AG08395 (cell line): ENCODE measurements around the gene DLG2.
"Not testable (repeated sequence)": the region's sequence is repeated elsewhere in the genome, so short reads cannot be mapped to it uniquely, and the experiment has no call there.

Experiments used
- DNase-seq: peaks from one replicate; pipeline ENCODE4 v3.0.0; 2012; ENCODE audit warnings: mixed read lengths, low spot score

DLG2 gene

DNA sequence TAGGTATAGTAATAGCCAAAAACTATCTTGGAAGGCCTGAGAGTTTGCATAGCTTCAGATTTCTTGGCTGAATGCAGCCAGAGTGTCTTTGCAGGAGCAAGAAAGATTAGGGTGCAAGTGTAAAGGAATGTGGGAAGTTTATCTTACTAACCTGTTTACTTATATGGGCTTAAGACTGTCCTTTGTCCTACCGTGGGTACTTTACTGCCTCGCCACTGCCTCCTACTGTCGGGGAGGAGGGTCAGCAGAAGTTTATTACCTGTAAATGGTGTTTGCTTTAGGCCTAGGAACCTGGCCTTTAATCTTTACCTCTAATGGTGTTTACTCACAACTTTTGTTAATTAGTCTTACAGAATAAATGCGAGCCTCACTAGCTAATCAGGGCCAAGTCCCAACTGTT is 633.8 kb downstream of the DLG2 start:
- DNase-seq, result no peak

DNA sequence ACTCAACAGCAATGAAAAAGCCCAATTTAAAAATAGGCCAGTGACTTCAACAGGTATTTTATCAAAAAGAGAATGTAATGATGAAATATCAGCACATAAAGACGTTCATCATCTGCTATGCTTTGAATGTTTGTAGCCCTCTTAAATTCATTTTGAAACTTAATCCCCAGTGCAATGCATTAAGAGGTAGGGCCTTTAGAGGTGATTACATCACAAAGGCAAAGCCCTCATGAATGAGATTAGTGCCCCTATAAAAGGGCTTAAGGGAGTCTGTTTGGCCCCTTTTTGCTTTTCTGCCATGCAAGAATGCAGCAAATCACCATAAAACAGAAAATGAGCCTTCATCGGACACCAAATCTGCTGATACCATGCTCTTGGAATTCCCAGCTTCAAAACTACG is 637.0 kb downstream of the DLG2 start:
- no peak for DNase-seq

DNA sequence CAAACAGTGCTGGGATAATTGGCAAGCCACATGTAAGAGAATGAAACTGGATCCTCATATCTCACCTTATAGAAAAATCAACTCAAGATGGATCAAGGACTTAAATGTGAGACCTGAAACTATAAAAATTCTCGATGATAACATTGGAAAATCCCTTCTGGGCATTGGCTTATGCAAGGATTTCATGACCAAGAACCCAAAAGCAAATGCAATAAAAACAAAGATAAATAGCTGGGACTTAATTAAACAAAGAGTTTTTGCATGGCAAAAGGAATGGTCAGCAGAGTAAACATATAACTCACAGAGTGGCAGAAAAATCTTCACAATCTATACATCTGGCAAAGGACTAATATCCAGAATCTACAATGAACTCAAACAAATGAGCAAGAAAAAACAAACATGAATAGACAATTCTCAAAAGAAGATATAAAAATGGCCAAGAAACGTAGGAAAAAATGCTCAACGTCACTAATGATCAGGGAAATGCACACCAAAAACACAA is 639.4 kb downstream of the DLG2 start:
- not testable (repeated sequence) for DNase-seq

DNA sequence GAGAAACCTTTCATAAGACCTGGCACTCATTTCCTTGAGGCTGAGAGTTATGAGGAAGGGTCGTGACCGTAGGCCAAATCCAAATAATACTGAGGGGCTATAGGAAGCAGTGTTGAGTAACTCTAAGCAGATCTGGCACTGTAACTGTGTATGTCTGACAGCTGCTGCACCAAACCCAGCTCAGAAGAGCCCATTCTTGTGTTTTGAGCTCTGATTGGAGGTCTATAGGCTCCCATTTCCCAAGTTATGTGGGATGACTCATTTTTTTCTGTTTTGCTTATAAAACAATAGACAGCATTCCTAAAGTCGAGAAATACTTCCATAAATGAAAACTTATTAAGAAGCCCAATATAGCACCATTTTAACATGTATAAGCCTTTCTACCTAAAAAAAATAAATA is 645.8 kb downstream of the DLG2 start:
- no peak for DNase-seq

DNA sequence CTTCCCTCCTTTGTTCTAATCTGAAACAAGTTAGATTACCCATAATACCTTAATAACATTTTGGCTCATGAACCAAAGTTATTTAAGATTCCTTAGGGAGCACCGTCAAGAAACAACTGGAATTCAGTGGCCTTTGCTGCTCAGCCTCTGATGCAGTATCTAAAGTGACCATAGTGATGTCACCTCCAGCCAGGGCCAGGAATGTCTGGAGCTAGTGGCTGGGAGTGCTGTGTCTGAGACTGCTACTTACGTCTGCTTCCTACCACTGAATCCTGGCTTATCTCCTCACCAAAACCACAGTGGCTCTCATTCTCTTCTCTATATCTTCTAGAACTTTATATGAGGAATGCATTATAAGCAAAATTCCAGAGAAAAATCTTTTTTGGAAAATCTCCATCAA is 658.0 kb downstream of the DLG2 start:
- peak; percentile 50 for DNase-seq

DNA sequence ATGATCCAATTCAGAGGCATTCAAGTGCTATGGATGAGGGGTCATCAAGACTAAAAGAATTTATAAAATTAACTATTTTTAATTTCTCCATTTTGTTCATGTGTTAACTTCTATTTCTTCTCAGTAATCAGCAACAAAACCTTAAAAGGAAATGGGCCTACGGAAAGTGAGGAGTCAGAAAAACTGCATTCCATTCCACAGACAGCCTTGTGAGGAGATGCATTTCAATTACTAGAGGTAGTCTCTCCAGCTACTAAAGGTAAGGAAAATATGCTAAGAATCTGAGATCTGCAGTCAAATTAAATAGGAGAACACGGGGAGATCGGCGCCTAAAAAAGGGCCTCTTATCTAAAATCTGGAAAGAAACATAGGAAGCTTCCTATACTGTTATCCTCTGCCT is 661.7 kb downstream of the DLG2 start:
- DNase-seq, result no peak

DNA sequence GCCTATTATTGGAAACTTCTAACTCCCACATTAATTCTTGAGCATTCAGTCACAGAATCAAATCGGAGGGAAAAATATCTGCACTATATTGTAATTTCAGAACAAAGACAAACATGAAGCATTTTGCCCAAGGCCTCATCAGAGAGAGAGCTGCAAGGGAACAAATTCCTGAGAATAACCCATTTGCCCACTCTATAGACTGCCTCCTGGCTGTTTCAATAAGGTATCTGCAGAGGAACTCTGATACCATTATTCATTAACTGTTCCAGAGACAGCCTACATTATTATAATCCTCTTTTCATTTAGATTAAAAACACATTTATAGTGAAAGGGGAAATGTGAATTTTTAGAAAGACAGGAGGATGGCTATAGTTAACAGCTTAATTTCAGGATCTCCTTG is 663.9 kb downstream of the DLG2 start:
- DNase-seq, result no peak

DNA sequence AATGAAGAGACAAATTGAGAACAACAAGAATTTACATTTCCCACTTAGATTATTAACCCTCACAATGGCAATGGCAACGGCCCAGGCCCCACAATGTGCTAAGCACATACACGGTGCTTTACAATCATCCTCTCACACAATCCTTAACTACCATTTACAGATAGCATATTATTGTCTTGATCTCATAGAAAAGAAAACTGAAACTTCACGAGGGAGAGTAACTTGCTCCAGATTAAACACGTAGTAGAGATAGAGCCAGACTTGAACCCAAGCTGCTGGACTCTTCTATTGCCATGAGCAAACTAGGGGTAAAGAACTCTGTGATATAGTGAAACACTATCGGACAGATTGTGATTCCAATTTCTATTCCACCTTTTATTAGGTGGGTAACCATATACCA is 665.1 kb downstream of the DLG2 start:
- DNase-seq, result no peak

DNA sequence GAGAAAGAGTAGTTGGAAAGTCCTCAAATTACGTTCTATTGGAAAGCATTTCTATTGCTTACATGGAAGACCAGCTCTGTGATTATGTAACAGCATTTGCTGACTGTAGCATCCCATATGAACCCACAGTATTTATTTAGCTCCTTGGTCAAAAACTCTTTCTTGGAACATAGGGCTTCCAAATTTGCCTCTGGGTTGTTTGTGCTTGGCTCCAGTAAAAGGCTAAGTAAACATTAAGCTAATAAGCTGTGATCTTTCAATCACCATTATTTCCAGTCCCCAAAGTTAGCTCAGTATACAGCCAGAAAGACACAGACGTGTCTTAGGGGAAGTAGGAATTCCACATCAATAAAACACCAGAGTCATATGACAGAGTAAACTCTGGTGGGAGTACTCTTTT is 668.8 kb downstream of the DLG2 start:
- no peak for DNase-seq

DNA sequence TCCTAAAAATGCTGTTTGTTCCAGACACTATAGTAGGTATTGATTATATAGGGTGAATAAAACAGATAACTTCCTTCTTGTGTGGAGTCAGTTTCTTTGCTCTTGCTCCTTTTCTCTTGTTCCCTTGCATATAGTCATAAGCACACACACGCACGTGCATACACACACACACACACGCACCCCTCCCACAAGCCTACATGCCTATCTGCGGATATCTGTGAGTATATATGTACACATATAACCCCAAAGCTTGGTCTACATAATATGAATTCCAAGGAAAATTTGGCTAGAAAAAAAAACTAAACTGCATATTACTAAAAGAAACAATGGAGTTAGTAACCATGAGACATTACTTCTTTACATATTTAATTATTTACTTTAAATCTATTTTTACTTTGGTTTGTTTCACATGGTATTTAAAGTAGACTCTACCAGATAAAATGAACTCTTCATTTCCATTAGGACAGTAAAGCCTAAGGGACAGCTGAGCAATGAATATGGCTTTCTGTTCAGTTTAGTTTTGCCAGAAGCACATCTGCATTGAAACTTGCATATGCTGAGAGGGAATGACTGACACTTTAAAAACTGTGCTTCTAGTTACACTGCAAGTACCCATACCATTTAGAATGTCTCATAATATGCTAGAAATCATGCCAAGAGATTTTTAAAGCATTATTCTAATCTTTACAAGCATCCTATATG is 676.4 kb downstream of the DLG2 start:
- no peak for DNase-seq

DNA sequence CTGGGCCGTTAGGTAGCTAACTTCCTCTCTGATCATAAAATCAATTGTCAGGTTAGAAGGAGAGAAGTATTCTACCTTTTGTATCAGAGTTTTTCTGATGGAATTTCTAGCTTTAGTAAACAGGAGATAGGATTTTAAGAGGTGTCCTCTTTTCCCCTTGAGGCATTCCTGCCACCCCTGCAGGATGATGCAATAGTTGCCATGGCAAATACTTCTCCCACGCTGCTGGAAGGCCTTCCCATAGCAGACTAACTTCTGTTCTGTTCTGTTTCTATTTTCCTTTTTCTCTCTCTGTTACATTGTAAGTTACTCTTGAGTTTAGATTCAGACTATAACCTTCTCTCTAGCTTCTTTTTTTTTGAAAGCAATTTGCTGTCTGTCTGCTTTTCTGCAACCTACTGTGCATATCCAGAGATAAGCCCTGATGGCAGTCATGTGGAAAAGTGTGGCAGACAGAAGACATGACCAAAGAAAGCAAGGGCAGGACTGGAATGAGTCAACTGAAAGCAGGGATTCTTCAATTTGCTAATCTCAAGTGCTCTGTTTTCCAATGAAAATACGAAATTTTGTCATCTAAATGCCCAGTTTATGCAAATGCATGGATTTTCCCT is 679.1 kb downstream of the DLG2 start:
- DNase-seq, result peak; percentile 38

DNA sequence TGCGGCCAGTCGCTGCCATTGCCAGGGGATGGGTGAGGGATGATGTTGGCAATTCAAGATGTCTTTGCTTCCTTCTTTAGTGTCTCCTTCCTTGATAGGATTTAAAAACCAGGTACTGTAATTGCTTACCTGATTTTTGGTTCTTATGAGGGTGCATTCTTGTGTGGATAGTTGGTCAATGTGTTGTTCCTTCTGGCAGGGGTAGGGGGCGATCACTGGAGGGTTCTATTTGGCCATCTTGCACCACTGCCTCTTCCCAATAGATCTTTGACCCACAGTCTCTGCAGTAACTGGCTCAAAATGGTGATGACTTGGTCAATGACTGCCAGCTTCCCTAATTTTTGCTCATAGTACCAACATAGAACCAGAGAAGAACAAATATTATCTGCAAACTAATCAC is 680.1 kb downstream of the DLG2 start:
- no peak for DNase-seq

DNA sequence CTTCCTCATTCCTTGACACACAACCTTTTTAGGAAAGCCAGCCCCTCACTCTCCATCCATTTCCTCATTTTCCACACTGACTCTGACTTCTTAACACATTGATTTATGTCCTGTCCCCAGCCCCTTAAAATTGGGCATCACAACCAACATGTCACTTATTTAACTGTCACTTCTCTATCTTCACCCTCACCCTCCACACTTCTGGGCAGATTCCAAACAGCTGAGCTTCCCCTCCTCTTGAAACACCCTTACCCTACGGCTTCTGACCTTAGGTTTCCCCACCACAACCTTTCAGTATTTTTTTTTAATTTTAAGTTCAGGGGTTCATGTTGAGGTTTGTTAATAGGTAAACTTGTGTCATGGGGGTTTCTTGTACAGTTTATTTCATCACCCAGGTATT is 696.3 kb downstream of the DLG2 start:
- no peak for DNase-seq

DNA sequence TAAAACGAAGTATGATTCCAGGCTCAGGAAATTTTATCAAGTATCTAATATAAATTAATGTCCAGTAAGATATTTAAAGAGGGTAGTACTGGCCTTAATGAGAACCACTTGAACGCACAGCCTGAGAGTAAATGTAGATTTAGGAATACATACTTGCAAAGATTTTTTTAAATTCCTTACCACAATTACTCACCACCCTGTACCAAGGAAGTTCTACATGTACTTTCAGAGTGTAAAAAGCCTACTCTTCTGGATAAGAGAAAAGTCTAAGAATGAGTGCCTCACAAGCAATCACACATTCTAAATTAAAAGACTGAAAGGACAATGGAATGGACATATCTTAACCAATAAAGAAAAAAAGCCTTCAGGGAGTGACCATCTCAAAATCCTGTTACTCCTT is 697.4 kb downstream of the DLG2 start:
- DNase-seq, result no peak

DNA sequence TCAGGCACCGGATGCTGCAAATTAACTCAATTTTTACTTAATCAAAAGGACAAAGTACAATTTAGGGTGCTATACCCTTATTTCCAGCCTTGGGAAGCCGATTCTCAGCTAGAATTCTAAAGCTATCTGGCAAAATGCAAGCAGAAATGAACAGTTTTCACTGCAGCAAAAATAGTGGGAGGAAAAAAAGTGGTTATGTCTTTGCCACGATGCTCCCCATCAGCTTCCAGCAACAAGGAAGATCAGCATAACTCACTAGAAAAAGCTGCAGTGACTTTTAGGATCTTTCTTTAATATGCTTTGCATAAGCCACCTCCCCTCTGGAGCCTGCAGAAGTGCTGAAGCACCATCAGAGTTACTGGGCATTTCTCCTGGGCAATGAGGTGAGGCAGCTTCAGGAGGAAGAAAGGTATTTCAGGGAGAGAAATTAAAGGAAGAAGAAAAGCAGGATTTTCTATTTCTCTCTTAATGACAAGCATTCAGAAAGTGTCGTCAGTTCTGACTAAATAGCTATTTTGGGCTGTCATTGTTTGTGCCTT is 702.9 kb downstream of the DLG2 start:
- DNase-seq, result no peak

DNA sequence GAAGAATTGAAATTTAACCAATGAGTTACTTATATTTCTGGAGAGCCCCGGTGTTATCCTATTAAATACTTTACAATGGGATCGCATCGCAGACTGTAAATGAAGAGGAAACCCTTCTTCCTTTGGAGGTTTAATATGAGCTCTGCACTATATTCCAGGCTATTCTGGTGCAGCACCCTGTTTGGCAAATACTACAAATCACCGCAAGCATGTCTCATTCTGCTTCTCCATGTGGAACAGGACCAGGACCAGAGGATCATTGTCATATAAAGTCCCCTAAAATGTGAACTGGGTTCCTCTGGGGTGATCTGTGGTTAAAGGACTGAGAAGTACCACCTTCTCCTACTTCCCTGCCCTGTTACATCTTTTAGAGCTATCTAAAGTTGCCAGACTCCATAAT is 703.7 kb downstream of the DLG2 start:
- DNase-seq, result no peak

DNA sequence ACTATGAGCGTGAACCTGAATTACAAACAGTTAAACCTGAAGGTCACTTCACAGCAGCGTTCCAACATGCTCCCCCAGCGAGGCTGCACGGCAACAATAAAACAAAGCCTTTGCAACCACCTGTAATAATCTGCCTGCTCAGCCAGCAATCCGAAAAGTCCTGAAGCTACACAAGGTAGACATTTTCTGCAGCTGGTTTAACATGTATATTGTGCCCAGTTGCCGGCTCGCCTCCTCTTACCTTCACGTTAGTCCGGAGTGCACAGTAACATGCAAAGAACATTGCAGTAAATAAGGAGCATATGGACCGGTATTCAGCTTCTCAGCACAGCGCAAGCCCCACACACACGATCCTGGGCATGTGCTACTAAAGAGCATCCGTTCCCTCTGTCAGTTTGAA is 704.3 kb downstream of the DLG2 start:
- DNase-seq, result no peak

DNA sequence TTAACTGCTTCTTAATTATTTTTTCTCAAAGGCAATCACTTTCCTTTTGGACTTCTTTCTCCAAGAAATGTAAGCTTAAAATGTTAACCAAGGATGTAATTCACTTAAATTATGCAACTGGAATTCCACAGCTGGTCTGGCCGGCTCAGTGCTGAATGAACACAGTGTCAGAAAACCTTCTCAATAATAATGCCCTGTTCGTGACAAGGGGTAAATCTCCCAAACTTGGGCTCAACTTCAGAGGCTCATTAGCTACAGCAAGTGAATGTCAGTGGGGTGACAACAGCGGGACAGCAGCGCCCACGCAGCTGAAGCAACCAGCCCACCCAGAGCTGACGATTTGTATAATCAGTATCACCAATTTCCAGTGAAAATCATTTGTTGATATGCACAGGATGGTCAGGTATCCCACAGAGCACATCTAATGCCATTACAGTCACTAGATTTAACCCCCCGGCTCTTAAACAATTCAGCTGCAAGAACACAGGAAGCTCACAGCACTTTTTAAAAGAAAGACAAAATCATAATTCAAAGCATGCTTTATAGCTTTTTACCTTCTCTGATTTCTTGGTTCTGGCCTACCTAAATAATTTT is 704.8 kb downstream of the DLG2 start:
- peak; percentile 18 for DNase-seq

DNA sequence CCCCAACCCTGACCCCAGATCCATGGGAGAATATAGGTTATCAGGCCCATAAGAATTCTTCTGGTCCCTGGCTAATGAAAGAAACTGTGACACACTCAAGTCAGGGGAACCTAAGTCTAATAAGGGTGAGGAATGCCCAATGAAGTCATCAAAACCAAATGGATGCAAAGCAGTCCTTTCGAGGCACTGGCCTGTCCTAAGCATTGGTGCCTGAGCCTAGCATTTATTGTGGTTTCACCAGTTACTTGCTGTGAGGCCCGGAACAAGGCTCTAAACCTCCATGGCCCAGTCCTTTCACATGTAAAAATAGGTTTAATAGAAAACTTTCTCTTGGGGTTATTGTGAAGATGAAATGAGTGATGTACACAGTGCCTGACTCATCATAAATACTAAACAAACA is 712.6 kb downstream of the DLG2 start:
- no peak for DNase-seq

DNA sequence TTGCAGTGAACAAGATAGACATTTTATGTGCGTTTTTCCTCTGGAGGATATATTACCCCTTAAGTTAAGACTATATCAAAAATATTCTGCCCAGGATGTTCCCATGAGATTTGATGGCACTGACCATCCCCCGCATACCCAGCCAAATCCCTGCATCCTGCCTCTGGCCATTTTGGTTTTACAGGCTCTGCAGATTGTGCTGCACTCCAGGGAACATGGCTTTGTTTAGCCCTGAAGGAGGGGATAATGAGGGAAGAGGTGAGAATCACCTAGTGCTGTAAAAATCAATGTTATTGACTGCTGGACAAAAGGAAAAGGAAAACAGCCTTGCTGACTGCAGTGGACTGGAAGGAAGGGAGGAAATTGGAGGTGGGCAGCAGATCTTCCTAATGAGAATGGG is 717.4 kb downstream of the DLG2 start:
- no peak for DNase-seq

DNA sequence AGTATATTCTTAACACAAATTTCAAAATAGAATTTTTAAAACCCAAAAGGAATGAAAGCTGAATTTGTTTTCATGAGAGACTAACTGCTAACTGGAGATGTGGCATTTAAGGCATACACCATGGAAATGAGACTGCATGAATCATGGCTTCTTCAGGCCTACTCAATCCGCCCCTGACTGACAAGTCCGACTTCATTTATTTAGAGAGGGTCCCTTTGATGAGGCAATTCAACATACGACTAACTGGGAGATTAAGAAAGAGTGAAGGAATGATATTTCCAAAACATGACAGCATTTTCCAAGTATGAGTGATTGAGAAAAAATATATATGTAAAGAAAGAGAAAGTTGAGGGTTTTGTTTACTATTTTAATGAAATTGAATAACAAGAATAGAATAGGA is 720.1 kb downstream of the DLG2 start:
- no peak for DNase-seq

DNA sequence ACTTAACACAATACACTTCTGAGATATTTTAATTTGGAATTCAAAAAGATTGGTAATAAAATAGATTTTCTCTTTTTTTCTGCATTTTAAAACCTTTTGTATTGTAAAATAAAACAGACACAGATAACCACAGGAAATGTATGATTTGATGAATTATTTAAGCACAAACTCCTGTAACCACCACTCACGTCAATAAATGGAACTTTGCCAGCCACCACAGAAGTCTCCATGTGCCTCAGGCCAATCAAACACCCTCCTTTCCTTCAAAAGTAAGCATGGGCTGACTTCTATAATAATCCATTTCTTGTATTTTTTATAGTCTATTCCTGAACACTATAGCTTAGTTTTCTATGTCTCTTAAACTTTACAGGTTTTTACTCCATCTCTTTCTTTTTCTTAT is 721.7 kb downstream of the DLG2 start:
- DNase-seq, result no peak

DNA sequence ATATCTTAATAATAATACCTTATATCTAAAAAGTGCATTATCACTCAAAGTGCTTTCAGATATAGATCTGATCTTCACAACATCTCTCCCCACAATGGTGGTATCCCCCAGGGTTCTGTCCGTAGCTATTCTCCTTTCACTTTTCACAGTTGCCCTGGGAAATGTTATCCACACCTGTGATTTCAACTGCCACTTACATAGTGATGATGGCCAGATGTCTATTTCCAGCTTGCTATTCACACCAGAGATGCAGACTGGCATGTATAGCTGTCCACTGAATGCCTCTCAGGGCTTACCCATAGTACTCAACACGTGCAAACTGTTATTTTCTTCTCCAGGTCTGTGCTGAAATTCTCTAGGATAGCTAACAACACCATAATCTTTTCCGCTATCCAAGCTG is 724.7 kb downstream of the DLG2 start:
- DNase-seq, result no peak
